GM19467 (cell line): ENCODE data around the gene MED12L.
"Not testable (repeated sequence)": the region's sequence is repeated elsewhere in the genome, so short reads cannot be mapped to it uniquely, and the experiment has no call there.

ENCODE experiments used
- ATAC-seq: cut with Tn5 transposase; IDR thresholded peaks from one replicate; pipeline ENCODE4 v1.9.1; 2021; ENCODE audit warnings: mild to moderate bottlenecking, moderate library complexity; ENCODE audit not compliant: unreplicated experiment

Gene MED12L

GRCh38 chr3:151362751-151363174 is 277.3 kb downstream of the MED12L start:
- ATAC-seq = no peak

GRCh38 chr3:151366993-151367392 is 281.5 kb downstream of the MED12L start:
- ATAC-seq = no peak

- no peak for ATAC-seq
These were observed 282.0 kb downstream of the MED12L start for GRCh38 chr3:151367448-151367847.

GRCh38 chr3:151371526-151371925 is 286.1 kb downstream of the MED12L start:
- ATAC-seq = no peak

- no peak for ATAC-seq
These were observed 286.8 kb downstream of the MED12L start for GRCh38 chr3:151372063-151372820.

- ATAC-seq = no peak
These were observed 292.4 kb downstream of the MED12L start for GRCh38 chr3:151377768-151378385.

- ATAC-seq = no peak
These were observed 293.7 kb downstream of the MED12L start for GRCh38 chr3:151379083-151379734.

GRCh38 chr3:151382671-151383070 is 297.2 kb downstream of the MED12L start:
- ATAC-seq = no peak

- no peak for ATAC-seq
These were observed 297.6 kb downstream of the MED12L start for GRCh38 chr3:151383111-151383510.

GRCh38 chr3:151383956-151384355 is 298.5 kb downstream of the MED12L start:
- ATAC-seq = peak; percentile 42

GRCh38 chr3:151384741-151385174 is 299.3 kb downstream of the MED12L start, which contains the start of gene P2RY12:
P2RY12 (minus strand) TSS chr3:151384753; CDS start chr3:151338845, 45,908 bp downstream.
- no peak for ATAC-seq

- ATAC-seq = no peak
These were observed 300.6 kb downstream of the MED12L start for GRCh38 chr3:151386056-151386455.

- ATAC-seq = no peak
These were observed 302.0 kb downstream of the MED12L start for GRCh38 chr3:151387432-151387831.

- ATAC-seq = no peak
These were observed 302.4 kb downstream of the MED12L start for GRCh38 chr3:151387842-151388241.

GRCh38 chr3:151391720-151392119 is 306.3 kb downstream of the MED12L start:
- no peak for ATAC-seq

GRCh38 chr3:151392191-151392590 is 306.7 kb downstream of the MED12L start:
- not testable (repeated sequence) for ATAC-seq

- ATAC-seq = no peak
These were observed 307.8 kb downstream of the MED12L start for GRCh38 chr3:151393146-151393830.

- no peak for ATAC-seq
These were observed 308.5 kb downstream of the MED12L start for GRCh38 chr3:151393941-151394340.

- no peak for ATAC-seq
These were observed 309.1 kb downstream of the MED12L start for GRCh38 chr3:151394611-151395010.

- no peak for ATAC-seq
These were observed 310.3 kb downstream of the MED12L start for GRCh38 chr3:151395806-151396205.

- ATAC-seq = no peak
These were observed 313.4 kb downstream of the MED12L start for GRCh38 chr3:151398895-151399294.
